Measurements from ENCODE around the gene E2F3. TPM values are rescaled to one million over a fixed set of nuclear protein-coding genes. Genes with fewer than 3 reads are reported as not detected.

Gene E2F3
- total RNA-seq, 1 experiment from 2014 or later, result 27.1 TPM

- no peak for TF ChIP-seq ZFX (IDR thresholded peaks at IDR 0.05)
- TF ChIP-seq TCF7L2 (IDR thresholded peaks at IDR 0.05; ENCODE audit: borderline replicate concordance, extremely low read depth, insufficient read depth, insufficient read length), result no peak
- TF ChIP-seq ELF1 (IDR thresholded peaks at IDR 0.05; ENCODE audit: borderline replicate concordance, low read depth), result no peak
- no peak for TF ChIP-seq FOSL1 (IDR thresholded peaks at IDR 0.05; ENCODE audit: low read depth)
- no peak for TF ChIP-seq POLR2A (IDR thresholded peaks at IDR 0.05; ENCODE audit: borderline replicate concordance, extremely low read depth, insufficient read depth, insufficient read length)
- no peak for TF ChIP-seq SIN3A (IDR thresholded peaks at IDR 0.05; ENCODE audit: low read depth)
- TF ChIP-seq EZH2 (IDR thresholded peaks at IDR 0.05), result no peak
- ChIA-PET POLR2A (no interaction called here), RAD21 (ENCODE audit: low non-redundant PET in 1 of 2, low total read pairs in 2 of 2, uncharacterized antibody in 2 of 2, unreplicated experiment in 2 of 2) (no interaction called here), CTCF (no interaction called here)
- Histone ChIP-seq H3K79me2 (ENCODE audit: insufficient read depth, low read length) (peaks cover 85% of the 10 kb centered on the region), H3K9me2 (ENCODE audit: insufficient read depth) (no peaks in the 10 kb centered on the region), H3K27ac (ENCODE audit: low read depth, low read length) (no peak overlapping the region), H2AFZ (ENCODE audit: low read depth, low read length, poor library complexity, severe bottlenecking) (no peak overlapping the region), H3K27me3 (ENCODE audit: insufficient read depth, low read length) (no peaks in the 10 kb centered on the region), H3K36me3 (ENCODE audit: control insufficient read depth in 1 of 2, insufficient read depth in 2 of 2, low read length in 2 of 2) (no peaks in the 10 kb centered on the region; a peak in 1 of 4 replicates), H4K20me1 (ENCODE audit: insufficient read depth) (0 out of 2 replicates have a peak, but pooled peaks cover under 1% of the 10 kb centered on the region), H3K4me2 (ENCODE audit: low read length) (no peak overlapping the region), H3K9me3 (ENCODE audit: control insufficient read depth in 1 of 2, insufficient read depth in 1 of 2, low read depth in 1 of 2, low read length in 2 of 2) (no peaks in the 10 kb centered on the region), H3K4me3 (replicated peaks in 1 of 2; ENCODE audit: low read depth in 1 of 2, low read length in 2 of 2) (no peak overlapping the region), H3K9ac (ENCODE audit: low read length) (no peak overlapping the region), H3K4me1 (ENCODE audit: control insufficient read depth in 1 of 2, insufficient read depth in 2 of 2, low read length in 2 of 2) (no peaks in the 10 kb centered on the region)
- ATAC-seq, result peak; percentile 18; the same call in 1 of the 2 replicates
- BruUV-seq (replicated peaks), result no TSS peak
- DNase-seq (ENCODE audit: low read depth, low spot score), result no peak
- intact Hi-C loops (cut with micrococcal nuclease), result no loop called here
These were observed 62.4 kb downstream of the E2F3 start for GRCh38 chr6:20464041-20464440.

GRCh38 chr6:20464847-20465246 lies 63.2 kb downstream of the E2F3 start:
- H3K36me3 ChIP-seq (ENCODE audit: control insufficient read depth in 1 of 2, insufficient read depth in 2 of 2, low read length in 2 of 2), result no peaks in the 10 kb centered on the region; a peak in 1 of 4 replicates
- ChIA-PET CTCF (no interaction called here), RAD21 (ENCODE audit: low non-redundant PET in 1 of 2, low total read pairs in 2 of 2, uncharacterized antibody in 2 of 2, unreplicated experiment in 2 of 2) (no interaction called here), POLR2A (no interaction called here)
- H3K9ac ChIP-seq (ENCODE audit: low read length), result no peak overlapping the region
- H3K4me2 ChIP-seq (ENCODE audit: low read length), result no peak overlapping the region
- peaks cover 89% of the 10 kb centered on the region for H3K79me2 ChIP-seq (ENCODE audit: insufficient read depth, low read length)
- no peak overlapping the region for H3K4me3 ChIP-seq (replicated peaks in 1 of 2; ENCODE audit: low read depth in 1 of 2, low read length in 2 of 2)
- TF ChIP-seq EZH2 (IDR thresholded peaks at IDR 0.05) (no peak), ZBTB33 (IDR thresholded peaks at IDR 0.05; ENCODE audit: extremely low read depth, insufficient replicate concordance, low read length) (no peak), ELF1 (IDR thresholded peaks at IDR 0.05; ENCODE audit: borderline replicate concordance, low read depth) (no peak), SRF (IDR thresholded peaks at IDR 0.05; ENCODE audit: low read depth) (no peak), ATF3 (IDR thresholded peaks at IDR 0.05) (no peak), SIN3A (IDR thresholded peaks at IDR 0.05; ENCODE audit: low read depth) (no peak), EZH2phosphoT487 (IDR thresholded peaks at IDR 0.05; ENCODE audit: borderline replicate concordance) (no peak), FOSL1 (IDR thresholded peaks at IDR 0.05; ENCODE audit: low read depth) (no peak), YY1 (IDR thresholded peaks at IDR 0.05; ENCODE audit: extremely low read depth, insufficient replicate concordance, low read depth, low read length) (no peak), CBX3 (IDR thresholded peaks at IDR 0.05; ENCODE audit: low read depth) (no peak), EGR1 (IDR thresholded peaks at IDR 0.05; ENCODE audit: low read depth) (no peak), MAX (IDR thresholded peaks at IDR 0.05) (no peak)
- no peaks in the 10 kb centered on the region for H3K9me2 ChIP-seq (ENCODE audit: insufficient read depth)
- H3K9me3 ChIP-seq (ENCODE audit: control insufficient read depth in 1 of 2, insufficient read depth in 1 of 2, low read depth in 1 of 2, low read length in 2 of 2), result no peaks in the 10 kb centered on the region
- no peaks in the 10 kb centered on the region for H3K4me1 ChIP-seq (ENCODE audit: control insufficient read depth in 1 of 2, insufficient read depth in 2 of 2, low read length in 2 of 2)
- BruUV-seq (replicated peaks), result no TSS peak
- DNase-seq (ENCODE audit: low read depth, low spot score) (no peak), ATAC-seq (no peak)
- intact Hi-C loops (cut with micrococcal nuclease), result no loop called here
- H2AFZ ChIP-seq (ENCODE audit: low read depth, low read length, poor library complexity, severe bottlenecking), result no peak overlapping the region
- H3K27me3 ChIP-seq (ENCODE audit: insufficient read depth, low read length), result no peaks in the 10 kb centered on the region
- no peak overlapping the region for H3K27ac ChIP-seq (ENCODE audit: low read depth, low read length)
- H4K20me1 ChIP-seq (ENCODE audit: insufficient read depth), result 0 out of 2 replicates have a peak, but pooled peaks cover 7% of the 10 kb centered on the region
